ENCODE results near the gene AK9. TPM values are rescaled to one million over a fixed set of nuclear protein-coding genes. Genes with fewer than 3 reads are reported as not detected.

The AK9 gene
- total and polyA plus RNA-seq, 9 of the 15 experiments (the other 6 are each of a cell fraction or from before 2014, with no cell fraction given), result 0.59 to 1.9 (median 1.2) TPM

DNA sequence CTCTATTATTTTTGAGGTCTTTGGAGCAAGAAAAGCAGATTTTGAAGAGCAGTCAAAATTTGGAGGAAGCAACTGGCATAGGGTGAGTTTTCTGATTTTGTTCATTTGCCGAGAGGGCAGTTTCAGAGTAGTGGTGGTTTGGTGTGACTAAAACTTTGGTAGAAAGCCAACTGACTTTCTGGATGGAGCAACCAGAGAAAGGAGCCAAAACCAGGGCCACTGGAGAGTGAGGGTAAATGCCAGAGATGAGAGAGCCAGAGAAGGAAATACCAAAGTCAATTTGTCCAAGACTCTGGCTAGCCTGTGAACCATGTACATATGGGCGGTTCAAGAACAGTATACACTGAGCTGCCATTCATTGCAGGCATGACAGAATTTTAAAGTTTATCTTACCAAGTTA, 167.5 kb downstream of the AK9 start:
- Histone ChIP-seq H2AFZ (ENCODE audit: low read depth, low read length) (no peak overlapping the region), H3K36me3 (ENCODE audit: control insufficient read depth, insufficient read depth, low read length) (no peaks in the 10 kb centered on the region), H3K27ac (ENCODE audit: extremely low read depth, low read depth, low read length) (no peak overlapping the region), H3K4me1 (replicated peaks in 1 of 2; ENCODE audit: control insufficient read depth in 2 of 2, insufficient read depth in 2 of 2, low read length in 2 of 2) (no peaks in the 10 kb centered on the region), H3K4me2 (ENCODE audit: insufficient read depth, low read length) (no peak overlapping the region), H3K9me3 (replicated peaks; ENCODE audit: control insufficient read depth, insufficient read depth, low read depth, low read length) (no peaks in the 10 kb centered on the region), H3K4me3 (no peak overlapping the region), H3K9me1 (ENCODE audit: control insufficient read depth, insufficient read depth, low read length) (no peaks in the 10 kb centered on the region), H3K9ac (ENCODE audit: insufficient read depth in 1 of 2, low read depth in 2 of 2, low read length in 2 of 2) (no peak overlapping the region), H4K20me1 (replicated peaks; ENCODE audit: control insufficient read depth, insufficient read depth, low read length) (no peaks in the 10 kb centered on the region), H3K79me2 (ENCODE audit: control insufficient read depth, insufficient read depth, low read length) (no peaks in the 10 kb centered on the region), H3K27me3 (ENCODE audit: control insufficient read depth in 2 of 2, insufficient read depth in 2 of 2, low read length in 2 of 2) (no peaks in the 10 kb centered on the region)
- POLR2A ChIA-PET, result no interaction called here
- ATAC-seq (no peak), DNase-seq (ENCODE audit: extremely low read depth in 1 of 4, low spot score in 3 of 4) (no peak), FAIRE-seq (no peak)
- TF ChIP-seq ZNF695 (CRISPR knock-in tag; IDR thresholded peaks at IDR 0.05) (no peak), ZNF699 (CRISPR knock-in tag; IDR thresholded peaks at IDR 0.05; ENCODE audit: insufficient replicate concordance) (no peak), ADNP (tag; IDR thresholded peaks at IDR 0.05) (no peak), SIX5 (IDR thresholded peaks at IDR 0.05; ENCODE audit: borderline replicate concordance in 1 of 2, insufficient read depth in 1 of 2, low read depth in 1 of 2, low read length in 2 of 2) (no peak), MIER1 (IDR thresholded peaks at IDR 0.05; ENCODE audit: low read depth) (no peak), SREBF1 (IDR thresholded peaks at IDR 0.05; ENCODE audit: borderline replicate concordance, low read depth, low read length) (no peak), ILF3 (IDR thresholded peaks at IDR 0.05; ENCODE audit: borderline replicate concordance) (no peak)
- TF ChIP-seq, protein P1, sequence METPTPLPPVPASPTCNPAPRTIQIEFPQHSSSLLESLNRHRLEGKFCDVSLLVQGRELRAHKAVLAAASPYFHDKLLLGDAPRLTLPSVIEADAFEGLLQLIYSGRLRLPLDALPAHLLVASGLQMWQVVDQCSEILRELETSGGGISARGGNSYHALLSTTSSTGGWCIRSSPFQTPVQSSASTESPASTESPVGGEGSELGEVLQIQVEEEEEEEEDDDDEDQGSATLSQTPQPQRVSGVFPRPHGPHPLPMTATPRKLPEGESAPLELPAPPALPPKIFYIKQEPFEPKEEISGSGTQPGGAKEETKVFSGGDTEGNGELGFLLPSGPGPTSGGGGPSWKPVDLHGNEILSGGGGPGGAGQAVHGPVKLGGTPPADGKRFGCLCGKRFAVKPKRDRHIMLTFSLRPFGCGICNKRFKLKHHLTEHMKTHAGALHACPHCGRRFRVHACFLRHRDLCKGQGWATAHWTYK (CRISPR knock-in tag; IDR thresholded peaks at IDR 0.05), result no peak
- CTCF ChIA-PET (ENCODE audit: low intra/inter-chr PET ratio), result no interaction called here
- BruUV-seq (replicated peaks), result no TSS peak
- intact Hi-C loops (cut with micrococcal nuclease) (no loop called here), in situ Hi-C loops (cut with MboI) (loop anchor here (10.0 kb wide), 1 partner anchor 181 kb away; no protein-coding TSS in a partner anchor)
- WGBS (ENCODE audit: insufficient coverage, low coverage, missing lambda C conversion rate), result 0% methylated on average over 2 of the region's 2 CpGs

Measured in K562 (cell line).